Psoas muscle (tissue), 8 donors: ENCODE results near the gene SLC35A2. TPM values are rescaled to one million over a fixed set of nuclear protein-coding genes. Genes with fewer than 3 reads are reported as not detected.

Source experiments
- ATAC-seq, 4 donors: fragments of 200-7000 bp; cut with Tn5 transposase; one replicate each; pipeline ENCODE4 v1.9.1; 2020; ENCODE audit warnings: moderate library complexity in 3 of 4, mild to moderate bottlenecking in 2 of 4
- DNase-seq, 2 donors: peaks; one replicate each; pipeline ENCODE4 v3.0.0-alpha.2; 2020
- H3K27ac ChIP-seq: fragments of 200-600 bp; one replicate; pipeline ENCODE4 v1.8.0; 2022
- H3K27me3 ChIP-seq, 3 donors: fragments of 200-600 bp in 1 of 3; one replicate each; pipeline versions ENCODE4 v1.6.1 to v1.8.0; 2013 to 2022; ENCODE audit warnings: low read length in 2 of 3, mild to moderate bottlenecking in 2 of 3, moderate library complexity in 1 of 3; ENCODE audit not compliant: insufficient read depth in 3 of 3
- H3K36me3 ChIP-seq, 2 donors: fragments of 200-600 bp in 1 of 2; one replicate each; pipeline versions ENCODE4 v1.6.1 to v1.8.0; 2013 to 2022; ENCODE audit warnings: low read depth in 1 of 2, mild to moderate bottlenecking in 1 of 2, moderate library complexity in 1 of 2; ENCODE audit not compliant: insufficient read depth in 1 of 2
- H3K4me1 ChIP-seq: fragments of 200-600 bp; one replicate; pipeline ENCODE4 v1.8.0; 2022
- H3K4me3 ChIP-seq: fragments of 200-600 bp; one replicate; pipeline ENCODE4 v1.8.0; 2022; ENCODE audit warnings: mild to moderate bottlenecking
- H3K9me3 ChIP-seq: fragments of 200-600 bp; one replicate; pipeline ENCODE4 v1.8.0; 2022
- CTCF ChIP-seq: fragments of 200-600 bp; IDR thresholded peaks from one replicate; pipeline ENCODE4 v1.8.0; 2022; ENCODE audit warnings: antibody characterized with exemption
- WGBS, 3 donors: extraction: QIAGEN DNeasy Blood & Tissue Kit; methylation state at CpG; one replicate each; pipeline versions ENCODE4 v1.1.6 to v1.1.7; 2013; 5-methylcytosine and 5-hydroxymethylcytosine counted together
- intact Hi-C, 2 donors: fragments of 100-400 bp; cut with DNase I; formaldehyde crosslinking; loops; one replicate each; pipeline versions ENCODE4 v1.11.0 to v1.14.2; 2022
- polyA plus RNA-seq, 3 donors: library from polyadenylated mRNA; stranded (reverse); fragments of 200-250 nt; gene quantifications; one replicate each; pipeline ENCODE4 v1.2.3, GENCODE V29; 2013
- total RNA-seq, 4 donors: library from RNA; stranded (reverse); fragmentation: NEBNext Ultra II Directional in 2 of 4; extraction: Animal tissue kit (Norgen Biotek cat#: 25700) in 2 of 4; gene quantifications; one replicate each; pipeline versions ENCODE4 v1.2.1 to v1.2.4, GENCODE V29; 2021 to 2023
- donor health status: healthy with polysubstance abuse.
- donor health status: DM: no; HTN: no; CAD: no; lungs with moderate emphysema.
- donor health status: Bipolar disorder and iron deficiency.
- donor health status: healthy.
- donor health status: DM: yes; HTN: yes; CAD: no.
- donor health status: DM: no; HTN: no; CAD: no.
- donor health status: DM: no; HTN: no; CAD: no.
- donor health status: DM: yes; HTN: yes; CAD: no.

The SLC35A2 gene
- total and polyA plus RNA-seq, 7 donors = 8.8 to 26.1 (median 13.2) TPM

GRCh38 chrX:48904626-48905025 is 6.8 kb downstream of the SLC35A2 start:
- WGBS, 3 donors = 77 to 88% (median 81%) methylated on average over 14 of the region's 14 CpGs
- ATAC-seq (no peak), DNase-seq (no peak)
- no peaks in the 10 kb centered on the region for H3K4me1 ChIP-seq
- H3K4me3 ChIP-seq = no peak overlapping the region
- no peaks in the 10 kb centered on the region for H3K9me3 ChIP-seq
- TF ChIP-seq CTCF = no peak
- intact Hi-C loops = no loop called here
- no peaks in the 10 kb centered on the region for H3K27me3 ChIP-seq
- no peak overlapping the region for H3K27ac ChIP-seq
- peaks cover 4 to 55% of the 10 kb centered on the region in 2 donors for H3K36me3 ChIP-seq

GRCh38 chrX:48904180-48904579 is 7.3 kb downstream of the SLC35A2 start:
- H3K9me3 ChIP-seq = no peaks in the 10 kb centered on the region

GRCh38 chrX:48903290-48903689 is 8.2 kb downstream of the SLC35A2 start:
- intact Hi-C loops = no loop called here
- no peaks in the 10 kb centered on the region for H3K27me3 ChIP-seq
- no peak for TF ChIP-seq CTCF
- DNase-seq = no peak
- 76 to 82% (median 82%) methylated on average over 6 of the region's 6 CpGs for WGBS, 3 donors
- H3K36me3 ChIP-seq = peaks cover 4 to 55% of the 10 kb centered on the region in 2 donors
- no peaks in the 10 kb centered on the region for H3K4me1 ChIP-seq
- no peak for ATAC-seq
- no peak overlapping the region for H3K27ac ChIP-seq
- H3K9me3 ChIP-seq = no peaks in the 10 kb centered on the region
- H3K4me3 ChIP-seq = no peak overlapping the region

More at GRCh38 chrX:48904180-48904579, 7.3 kb downstream of the SLC35A2 start:
- no peak for ATAC-seq
- Histone ChIP-seq H3K27me3 (no peaks in the 10 kb centered on the region), H3K36me3 (peaks cover 4 to 55% of the 10 kb centered on the region in 2 donors), H3K4me3 (no peak overlapping the region), H3K27ac (no peak overlapping the region), H3K4me1 (no peaks in the 10 kb centered on the region)
- TF ChIP-seq CTCF = no peak
- WGBS, 3 donors = 65 to 82% (median 69%) methylated on average over 5 to 8 of the region's 8 CpGs
- intact Hi-C loops = no loop called here
- no peak for DNase-seq

- intact Hi-C loops = no loop called here
- H3K4me1 ChIP-seq = no peaks in the 10 kb centered on the region
- no peaks in the 10 kb centered on the region for H3K27me3 ChIP-seq
- no peak overlapping the region for H3K27ac ChIP-seq
- no peak overlapping the region for H3K4me3 ChIP-seq
- WGBS, 3 donors = 71 to 81% (median 81%) methylated on average over 12 to 14 of the region's 14 CpGs
- H3K36me3 ChIP-seq = peaks cover 4 to 55% of the 10 kb centered on the region in 2 donors
- DNase-seq = no peak
- TF ChIP-seq CTCF = no peak
- no peaks in the 10 kb centered on the region for H3K9me3 ChIP-seq
- no peak for ATAC-seq
These were observed 8.7 kb downstream of the SLC35A2 start for GRCh38 chrX:48902776-48903175.

- intact Hi-C loops = no loop called here
- Histone ChIP-seq H3K27me3 (no peaks in the 10 kb centered on the region), H3K4me3 (no peak overlapping the region), H3K27ac (no peak overlapping the region), H3K4me1 (no peaks in the 10 kb centered on the region), H3K9me3 (no peaks in the 10 kb centered on the region), H3K36me3 (peaks cover 4 to 55% of the 10 kb centered on the region in 2 donors)
- WGBS, 3 donors = 91 to 94% (median 93%) methylated on average over 10 to 20 of the region's 20 CpGs
- no peak for TF ChIP-seq CTCF
- ATAC-seq (no peak), DNase-seq (no peak)
These were observed 9.3 kb downstream of the SLC35A2 start for GRCh38 chrX:48902135-48902534.
